Sigmoid colon (tissue), 4 donors: ENCODE data around the gene FRYL.

Experiments
- CTCF ChIP-seq, 4 experiments: fragments of 450-650 bp in 3 of 4; fragments of 200-600 bp in 1 of 4; IDR thresholded peaks; one replicate each; pipeline ENCODE4 v1.5.1; 2016 to 2019; ENCODE audit warnings: antibody characterized with exemption in 4 of 4, mild to moderate bottlenecking in 3 of 4, moderate library complexity in 2 of 4
- EP300 ChIP-seq, 4 donors: sonication (generic); formaldehyde crosslinking; IDR thresholded peaks; one replicate each; pipeline ENCODE4 v1.6.1; 2017; ENCODE audit warnings: antibody characterized with exemption in 4 of 4

- TF ChIP-seq EP300 (IDR thresholded peaks at IDR 0.05) = no peak
- TF ChIP-seq CTCF (IDR thresholded peaks at IDR 0.05) = no peak
These were observed 15.0 kb upstream of the FRYL start for GRCh38 chr4:48795108-48795507.
